GM23338 (cell line): Measurements from ENCODE around the gene ZNF143. TPM values are rescaled to one million over a fixed set of nuclear protein-coding genes. Genes with fewer than 3 reads are reported as not detected.

Source experiments
- ATAC-seq: fragments of 200-7000 bp; cut with Tn5 transposase; 3 replicates; pipeline ENCODE4 v1.9.1; 2020
- DNase-seq: peaks from one replicate; pipeline ENCODE4 v3.0.0-alpha.2; 2015; ENCODE audit warnings: low spot score
- H2AFZ ChIP-seq: fragments of 200-600 bp; sonication (generic); 2 replicates; pipeline ENCODE4 v1.8.0; 2016; ENCODE audit warnings: antibody characterized with exemption, mild to moderate bottlenecking, moderate library complexity
- H3F3A ChIP-seq: fragments of 200-600 bp; sonication (generic); replicated peaks from 2 replicates; pipeline ENCODE4 v1.8.0; 2017; ENCODE audit warnings: antibody characterized with exemption, mixed run types, low read depth
- H3K27ac ChIP-seq: fragments of 200-600 bp; sonication (generic); 2 replicates; pipeline ENCODE4 v1.6.1; 2016; ENCODE audit warnings: low read depth
- H3K27me3 ChIP-seq: fragments of 200-600 bp; sonication (generic); 2 replicates; pipeline ENCODE4 v1.8.0; 2016; ENCODE audit warnings: mild to moderate bottlenecking, mixed run types, moderate library complexity; ENCODE audit not compliant: insufficient read depth
- H3K36me3 ChIP-seq: fragments of 200-600 bp; sonication (generic); 2 replicates; pipeline ENCODE4 v1.8.0; 2016; ENCODE audit warnings: mild to moderate bottlenecking; ENCODE audit not compliant: insufficient read depth
- H3K4me1 ChIP-seq: fragments of 200-600 bp; sonication (generic); 2 replicates; pipeline ENCODE4 v1.8.0; 2016; ENCODE audit warnings: mild to moderate bottlenecking, moderate library complexity; ENCODE audit not compliant: insufficient read depth
- H3K4me2 ChIP-seq: fragments of 200-600 bp; sonication (generic); 2 replicates; pipeline ENCODE4 v1.7.1; 2017; ENCODE audit warnings: mixed run types
- H3K4me3 ChIP-seq: fragments of 200-600 bp; sonication (generic); 2 replicates; pipeline ENCODE4 v1.6.1; 2016; ENCODE audit warnings: mixed run types
- H3K79me2 ChIP-seq: fragments of 200-600 bp; sonication (generic); replicated peaks from 2 replicates; pipeline ENCODE4 v1.8.0; 2017; ENCODE audit warnings: mild to moderate bottlenecking; ENCODE audit not compliant: insufficient read depth
- H3K9me2 ChIP-seq: fragments of 200-600 bp; sonication (generic); 2 replicates; pipeline ENCODE4 v1.8.0; 2017; ENCODE audit not compliant: insufficient read depth
- H4K20me1 ChIP-seq: fragments of 200-600 bp; sonication (generic); replicated peaks from 2 replicates; pipeline ENCODE4 v1.8.0; 2017; ENCODE audit warnings: mild to moderate bottlenecking; ENCODE audit not compliant: insufficient read depth
- H3K27ac Mint-ChIP-seq: 2 replicates; pipeline ENCODE4 v1.8.0; 2020; ENCODE audit warnings: inconsistent platforms, mild to moderate bottlenecking, moderate library complexity, mixed read lengths
- H3K27me3 Mint-ChIP-seq: 3 replicates; pipeline ENCODE4 v1.8.0; 2022; ENCODE audit warnings: low read depth, mild to moderate bottlenecking, moderate library complexity, mixed read lengths, inconsistent platforms; ENCODE audit not compliant: insufficient read depth, poor library complexity
- H3K36me3 Mint-ChIP-seq: 3 replicates; pipeline ENCODE4 v1.8.0; 2021; ENCODE audit warnings: low read depth, mild to moderate bottlenecking, inconsistent platforms, moderate library complexity, mixed read lengths
- H3K4me1 Mint-ChIP-seq: 3 replicates; pipeline ENCODE4 v1.8.0; 2020; ENCODE audit warnings: mild to moderate bottlenecking, inconsistent platforms, mixed read lengths
- H3K4me3 Mint-ChIP-seq: 3 replicates; pipeline ENCODE4 v1.8.0; 2021; ENCODE audit warnings: moderate library complexity, mild to moderate bottlenecking, inconsistent platforms, mixed read lengths
- H3K9me3 Mint-ChIP-seq: 3 replicates; pipeline ENCODE4 v1.8.0; 2020; ENCODE audit warnings: moderate library complexity, mild to moderate bottlenecking, inconsistent platforms, mixed read lengths
- CREB1 ChIP-seq: fragments of 250-450 bp; sonication (Bioruptor Pico); IDR thresholded peaks from 2 replicates; pipeline ENCODE4 v1.5.0; 2020; ENCODE audit warnings: low read depth, mild to moderate bottlenecking, moderate library complexity
- CTCF ChIP-seq, 2 experiments: fragments of 200-600 bp in 1 of 2; sonication (generic) in 1 of 2; conservative IDR thresholded peaks; 2 replicates each; pipeline versions ENCODE4 v1.5.1 to v1.6.1; 2016 to 2017; ENCODE audit warnings: antibody characterized with exemption in 2 of 2, low read depth in 2 of 2, mild to moderate bottlenecking in 2 of 2, moderate library complexity in 1 of 2
- EZH2 ChIP-seq: fragments of 200-600 bp; sonication (generic); IDR thresholded peaks from one replicate; pipeline ENCODE4 v1.8.0; 2017; ENCODE audit warnings: antibody characterized with exemption, mild to moderate bottlenecking, low read depth; ENCODE audit not compliant: unreplicated experiment
- EZH2phosphoT487 ChIP-seq: fragments of 200-600 bp; sonication (generic); IDR thresholded peaks from one replicate; pipeline ENCODE4 v1.8.1; 2018; ENCODE audit warnings: antibody characterized with exemption; ENCODE audit not compliant: unreplicated experiment
- JUNB ChIP-seq: IDR thresholded peaks from one replicate; pipeline ENCODE4 v1.6.1; 2016; ENCODE audit warnings: antibody characterized with exemption; ENCODE audit not compliant: unreplicated experiment
- NANOG ChIP-seq: IDR thresholded peaks from 2 replicates; pipeline ENCODE4 v1.6.1; 2016; ENCODE audit warnings: antibody characterized with exemption, borderline replicate concordance
- POLR2AphosphoS5 ChIP-seq: IDR thresholded peaks from 2 replicates; pipeline ENCODE4 v1.6.1; 2016; ENCODE audit warnings: antibody characterized with exemption, low read depth
- STAT1 ChIP-seq: IDR thresholded peaks from one replicate; pipeline ENCODE4 v1.6.1; 2016; ENCODE audit warnings: antibody characterized with exemption; ENCODE audit not compliant: unreplicated experiment
- ZNF114 ChIP-seq: fragments of 250-450 bp; sonication (Bioruptor Pico); IDR thresholded peaks from 2 replicates; pipeline ENCODE4 v1.5.0; 2020; ENCODE audit warnings: mild to moderate bottlenecking, moderate library complexity
- ZNF331 ChIP-seq: fragments of 250-450 bp; sonication (Bioruptor Pico); IDR thresholded peaks from 2 replicates; pipeline ENCODE4 v1.5.0; 2020; ENCODE audit warnings: low read depth, mild to moderate bottlenecking, moderate library complexity
- polyA plus RNA-seq: library from polyadenylated mRNA; unstranded; fragments of >200 nt; fragmentation: Nextera tagmentation; extraction: Ambion mirVana; gene quantifications from 2 replicates; pipeline ENCODE4 v1.2.1, GENCODE V29; 2016
- total RNA-seq: library from RNA; depleted of rRNA; stranded (reverse); fragments of >200 nt; shearing (Covaris generic); gene quantifications from 2 replicates; pipeline ENCODE4 v1.2.3, GENCODE V29; 2014
- TF ChIP-seq, protein P1 (sequence below): fragments of 250-450 bp; sonication (Bioruptor Pico); IDR thresholded peaks from 2 replicates; pipeline ENCODE4 v1.5.0; 2020; ENCODE audit warnings: mild to moderate bottlenecking, moderate library complexity
- TF ChIP-seq, protein P2 (sequence below): IDR thresholded peaks from 2 replicates; pipeline ENCODE4 v1.6.1; 2016; ENCODE audit warnings: antibody characterized with exemption
- TF ChIP-seq, protein P3 (sequence below): IDR thresholded peaks from one replicate; pipeline ENCODE4 v1.6.1; 2018; ENCODE audit warnings: antibody characterized with exemption; ENCODE audit not compliant: unreplicated experiment

ZNF143 gene
- total and polyA plus RNA-seq, 2 experiments from 2014 or later = 33.5 to 44.2 TPM

DNA sequence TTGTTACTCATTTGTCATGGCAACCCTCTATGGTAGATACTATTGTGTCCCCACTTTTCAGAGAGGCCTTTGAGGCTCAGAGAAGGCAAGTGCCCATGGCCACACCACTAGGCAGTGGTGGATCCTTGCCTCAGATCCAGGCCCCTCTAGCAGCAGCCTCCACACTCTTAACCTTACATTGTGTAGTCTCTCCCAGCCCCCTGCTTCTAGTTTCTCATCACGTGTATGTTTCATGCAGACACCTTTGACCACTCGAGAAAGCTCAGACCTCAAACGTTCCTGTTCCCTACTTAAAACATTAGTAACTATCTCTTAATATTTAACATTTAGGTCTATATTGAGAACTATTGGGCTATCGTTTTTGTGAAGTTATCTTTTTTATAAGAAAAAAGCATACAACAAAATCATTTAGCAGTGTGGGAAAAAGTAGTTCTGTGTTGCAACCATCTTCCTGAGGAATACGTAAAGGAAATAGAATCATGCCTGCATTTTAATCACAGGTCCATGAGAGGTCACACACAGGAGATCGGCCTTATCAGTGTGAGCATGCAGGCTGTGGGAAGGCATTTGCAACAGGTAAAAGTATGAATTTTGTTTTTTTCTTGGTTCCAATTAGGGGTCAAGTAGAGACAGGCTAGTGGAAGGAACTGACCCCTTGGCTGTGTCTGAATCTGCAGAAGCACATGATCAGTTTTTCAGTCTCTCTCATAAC, 35.1 kb downstream of the ZNF143 start:
- H3K4me3 Mint-ChIP-seq = no peak overlapping the region
- no peaks in the 10 kb centered on the region for H3K4me1 Mint-ChIP-seq
- no peak overlapping the region for H3K4me3 ChIP-seq

More for the DNA sequence above, 35.1 kb downstream of the ZNF143 start:
- TF ChIP-seq ZNF114 (CRISPR knock-in tag) (no peak), CTCF (conservative IDR thresholded peaks at IDR 0.05; ENCODE audit: low read depth in 2 of 2) (no peak), EZH2 (no peak), JUNB (no peak), CREB1 (CRISPR knock-in tag) (no peak), STAT1 (no peak), EZH2phosphoT487 (no peak), POLR2AphosphoS5 (no peak), ZNF331 (CRISPR knock-in tag) (no peak), NANOG (no peak)
- TF ChIP-seq, protein P1, sequence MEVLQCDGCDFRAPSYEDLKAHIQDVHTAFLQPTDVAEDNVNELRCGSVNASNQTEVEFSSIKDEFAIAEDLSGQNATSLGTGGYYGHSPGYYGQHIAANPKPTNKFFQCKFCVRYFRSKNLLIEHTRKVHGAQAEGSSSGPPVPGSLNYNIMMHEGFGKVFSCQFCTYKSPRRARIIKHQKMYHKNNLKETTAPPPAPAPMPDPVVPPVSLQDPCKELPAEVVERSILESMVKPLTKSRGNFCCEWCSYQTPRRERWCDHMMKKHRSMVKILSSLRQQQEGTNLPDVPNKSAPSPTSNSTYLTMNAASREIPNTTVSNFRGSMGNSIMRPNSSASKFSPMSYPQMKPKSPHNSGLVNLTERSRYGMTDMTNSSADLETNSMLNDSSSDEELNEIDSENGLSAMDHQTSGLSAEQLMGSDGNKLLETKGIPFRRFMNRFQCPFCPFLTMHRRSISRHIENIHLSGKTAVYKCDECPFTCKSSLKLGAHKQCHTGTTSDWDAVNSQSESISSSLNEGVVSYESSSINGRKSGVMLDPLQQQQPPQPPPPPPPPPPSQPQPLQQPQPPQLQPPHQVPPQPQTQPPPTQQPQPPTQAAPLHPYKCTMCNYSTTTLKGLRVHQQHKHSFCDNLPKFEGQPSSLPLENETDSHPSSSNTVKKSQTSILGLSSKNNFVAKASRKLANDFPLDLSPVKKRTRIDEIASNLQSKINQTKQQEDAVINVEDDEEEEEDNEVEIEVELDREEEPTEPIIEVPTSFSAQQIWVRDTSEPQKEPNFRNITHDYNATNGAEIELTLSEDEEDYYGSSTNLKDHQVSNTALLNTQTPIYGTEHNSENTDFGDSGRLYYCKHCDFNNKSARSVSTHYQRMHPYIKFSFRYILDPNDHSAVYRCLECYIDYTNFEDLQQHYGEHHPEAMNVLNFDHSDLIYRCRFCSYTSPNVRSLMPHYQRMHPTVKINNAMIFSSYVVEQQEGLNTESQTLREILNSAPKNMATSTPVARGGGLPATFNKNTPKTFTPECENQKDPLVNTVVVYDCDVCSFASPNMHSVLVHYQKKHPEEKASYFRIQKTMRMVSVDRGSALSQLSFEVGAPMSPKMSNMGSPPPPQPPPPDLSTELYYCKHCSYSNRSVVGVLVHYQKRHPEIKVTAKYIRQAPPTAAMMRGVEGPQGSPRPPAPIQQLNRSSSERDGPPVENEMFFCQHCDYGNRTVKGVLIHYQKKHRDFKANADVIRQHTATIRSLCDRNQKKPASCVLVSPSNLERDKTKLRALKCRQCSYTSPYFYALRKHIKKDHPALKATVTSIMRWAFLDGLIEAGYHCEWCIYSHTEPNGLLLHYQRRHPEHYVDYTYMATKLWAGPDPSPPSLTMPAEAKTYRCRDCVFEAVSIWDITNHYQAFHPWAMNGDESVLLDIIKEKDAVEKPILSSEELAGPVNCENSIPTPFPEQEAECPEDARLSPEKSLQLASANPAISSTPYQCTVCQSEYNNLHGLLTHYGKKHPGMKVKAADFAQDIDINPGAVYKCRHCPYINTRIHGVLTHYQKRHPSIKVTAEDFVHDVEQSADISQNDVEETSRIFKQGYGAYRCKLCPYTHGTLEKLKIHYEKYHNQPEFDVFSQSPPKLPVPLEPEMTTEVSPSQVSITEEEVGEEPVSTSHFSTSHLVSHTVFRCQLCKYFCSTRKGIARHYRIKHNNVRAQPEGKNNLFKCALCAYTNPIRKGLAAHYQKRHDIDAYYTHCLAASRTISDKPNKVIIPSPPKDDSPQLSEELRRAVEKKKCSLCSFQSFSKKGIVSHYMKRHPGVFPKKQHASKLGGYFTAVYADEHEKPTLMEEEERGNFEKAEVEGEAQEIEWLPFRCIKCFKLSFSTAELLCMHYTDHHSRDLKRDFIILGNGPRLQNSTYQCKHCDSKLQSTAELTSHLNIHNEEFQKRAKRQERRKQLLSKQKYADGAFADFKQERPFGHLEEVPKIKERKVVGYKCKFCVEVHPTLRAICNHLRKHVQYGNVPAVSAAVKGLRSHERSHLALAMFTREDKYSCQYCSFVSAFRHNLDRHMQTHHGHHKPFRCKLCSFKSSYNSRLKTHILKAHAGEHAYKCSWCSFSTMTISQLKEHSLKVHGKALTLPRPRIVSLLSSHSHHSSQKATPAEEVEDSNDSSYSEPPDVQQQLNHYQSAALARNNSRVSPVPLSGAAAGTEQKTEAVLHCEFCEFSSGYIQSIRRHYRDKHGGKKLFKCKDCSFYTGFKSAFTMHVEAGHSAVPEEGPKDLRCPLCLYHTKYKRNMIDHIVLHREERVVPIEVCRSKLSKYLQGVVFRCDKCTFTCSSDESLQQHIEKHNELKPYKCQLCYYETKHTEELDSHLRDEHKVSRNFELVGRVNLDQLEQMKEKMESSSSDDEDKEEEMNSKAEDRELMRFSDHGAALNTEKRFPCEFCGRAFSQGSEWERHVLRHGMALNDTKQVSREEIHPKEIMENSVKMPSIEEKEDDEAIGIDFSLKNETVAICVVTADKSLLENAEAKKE (CRISPR knock-in tag) = no peak
- TF ChIP-seq, protein P2, sequence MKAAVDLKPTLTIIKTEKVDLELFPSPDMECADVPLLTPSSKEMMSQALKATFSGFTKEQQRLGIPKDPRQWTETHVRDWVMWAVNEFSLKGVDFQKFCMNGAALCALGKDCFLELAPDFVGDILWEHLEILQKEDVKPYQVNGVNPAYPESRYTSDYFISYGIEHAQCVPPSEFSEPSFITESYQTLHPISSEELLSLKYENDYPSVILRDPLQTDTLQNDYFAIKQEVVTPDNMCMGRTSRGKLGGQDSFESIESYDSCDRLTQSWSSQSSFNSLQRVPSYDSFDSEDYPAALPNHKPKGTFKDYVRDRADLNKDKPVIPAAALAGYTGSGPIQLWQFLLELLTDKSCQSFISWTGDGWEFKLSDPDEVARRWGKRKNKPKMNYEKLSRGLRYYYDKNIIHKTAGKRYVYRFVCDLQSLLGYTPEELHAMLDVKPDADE = no peak
- TF ChIP-seq, protein P3, sequence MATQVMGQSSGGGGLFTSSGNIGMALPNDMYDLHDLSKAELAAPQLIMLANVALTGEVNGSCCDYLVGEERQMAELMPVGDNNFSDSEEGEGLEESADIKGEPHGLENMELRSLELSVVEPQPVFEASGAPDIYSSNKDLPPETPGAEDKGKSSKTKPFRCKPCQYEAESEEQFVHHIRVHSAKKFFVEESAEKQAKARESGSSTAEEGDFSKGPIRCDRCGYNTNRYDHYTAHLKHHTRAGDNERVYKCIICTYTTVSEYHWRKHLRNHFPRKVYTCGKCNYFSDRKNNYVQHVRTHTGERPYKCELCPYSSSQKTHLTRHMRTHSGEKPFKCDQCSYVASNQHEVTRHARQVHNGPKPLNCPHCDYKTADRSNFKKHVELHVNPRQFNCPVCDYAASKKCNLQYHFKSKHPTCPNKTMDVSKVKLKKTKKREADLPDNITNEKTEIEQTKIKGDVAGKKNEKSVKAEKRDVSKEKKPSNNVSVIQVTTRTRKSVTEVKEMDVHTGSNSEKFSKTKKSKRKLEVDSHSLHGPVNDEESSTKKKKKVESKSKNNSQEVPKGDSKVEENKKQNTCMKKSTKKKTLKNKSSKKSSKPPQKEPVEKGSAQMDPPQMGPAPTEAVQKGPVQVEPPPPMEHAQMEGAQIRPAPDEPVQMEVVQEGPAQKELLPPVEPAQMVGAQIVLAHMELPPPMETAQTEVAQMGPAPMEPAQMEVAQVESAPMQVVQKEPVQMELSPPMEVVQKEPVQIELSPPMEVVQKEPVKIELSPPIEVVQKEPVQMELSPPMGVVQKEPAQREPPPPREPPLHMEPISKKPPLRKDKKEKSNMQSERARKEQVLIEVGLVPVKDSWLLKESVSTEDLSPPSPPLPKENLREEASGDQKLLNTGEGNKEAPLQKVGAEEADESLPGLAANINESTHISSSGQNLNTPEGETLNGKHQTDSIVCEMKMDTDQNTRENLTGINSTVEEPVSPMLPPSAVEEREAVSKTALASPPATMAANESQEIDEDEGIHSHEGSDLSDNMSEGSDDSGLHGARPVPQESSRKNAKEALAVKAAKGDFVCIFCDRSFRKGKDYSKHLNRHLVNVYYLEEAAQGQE = no peak
- H4K20me1 ChIP-seq = peaks cover 3% of the 10 kb centered on the region
- ATAC-seq (no peak), DNase-seq (no peak)
- 0 out of 2 replicates have a peak overlapping the region, but pooled peaks have one; percentile 78 for H3K27ac ChIP-seq
- H3K27me3 ChIP-seq = no peaks in the 10 kb centered on the region
- peaks cover 5% of the 10 kb centered on the region for H3K27me3 Mint-ChIP-seq
- no peak overlapping the region for H3K4me2 ChIP-seq
- no peaks in the 10 kb centered on the region for H3K9me2 ChIP-seq
- peaks cover 42% of the 10 kb centered on the region for H3K36me3 Mint-ChIP-seq
- H3K36me3 ChIP-seq = peaks cover 52% of the 10 kb centered on the region
- H3K9me3 Mint-ChIP-seq = no peaks in the 10 kb centered on the region
- no peak overlapping the region for H2AFZ ChIP-seq
- no peak overlapping the region for H3K27ac Mint-ChIP-seq
- 0 out of 2 replicates have a peak, but pooled peaks cover 12% of the 10 kb centered on the region for H3F3A ChIP-seq
- no peaks in the 10 kb centered on the region for H3K4me1 ChIP-seq
- H3K79me2 ChIP-seq = no peaks in the 10 kb centered on the region
